OCI-LY1 (cell line): ENCODE results near the gene FCN1.

Experiments used
- H2AFZ ChIP-seq: fragments of 200-600 bp; sonication (generic), shearing (Covaris generic); 2 replicates; pipeline ENCODE4 v1.6.0; 2014; ENCODE audit warnings: antibody characterized with exemption, mild to moderate bottlenecking, low read length
- H3F3A ChIP-seq: fragments of 200-600 bp; sonication (generic), shearing (Covaris generic); 2 replicates; pipeline ENCODE4 v1.6.0; 2014; ENCODE audit warnings: mild to moderate bottlenecking, antibody characterized with exemption, low read length, moderate library complexity; ENCODE audit not compliant: insufficient read depth
- H3K27ac ChIP-seq: fragments of 200-600 bp; sonication (generic); 2 replicates; pipeline ENCODE4 v1.5.1; 2014; ENCODE audit warnings: low read length, mixed run types, mild to moderate bottlenecking, low read depth; ENCODE audit not compliant: poor library complexity, severe bottlenecking
- H3K27me3 ChIP-seq: fragments of 200-600 bp; sonication (generic); 2 replicates; pipeline ENCODE4 v1.6.0; 2014; ENCODE audit warnings: antibody characterized with exemption, mild to moderate bottlenecking, low read length, moderate library complexity; ENCODE audit not compliant: insufficient read depth
- H3K36me3 ChIP-seq: fragments of 200-600 bp; sonication (generic); 2 replicates; pipeline ENCODE4 v1.6.1; 2014; ENCODE audit warnings: mild to moderate bottlenecking, antibody characterized with exemption, low read length, moderate library complexity, mixed read lengths; ENCODE audit not compliant: insufficient read depth
- H3K4me1 ChIP-seq: fragments of 200-600 bp; sonication (generic); 2 replicates; pipeline ENCODE4 v1.5.1; 2014; ENCODE audit warnings: mild to moderate bottlenecking, low read length, moderate library complexity; ENCODE audit not compliant: insufficient read depth, severe bottlenecking
- H3K4me2 ChIP-seq: fragments of 200-600 bp; sonication (generic), shearing (Covaris generic); 2 replicates; pipeline ENCODE4 v1.6.1; 2014; ENCODE audit warnings: low read length
- H3K4me3 ChIP-seq: fragments of 200-600 bp; sonication (generic); 2 replicates; pipeline ENCODE4 v1.5.1; 2014; ENCODE audit warnings: low read length, low read depth, mild to moderate bottlenecking, mixed read lengths; ENCODE audit not compliant: poor library complexity, severe bottlenecking
- H3K79me2 ChIP-seq: fragments of 200-600 bp; shearing (Covaris generic); 2 replicates; pipeline ENCODE4 v1.6.1; 2016; ENCODE audit warnings: mixed run types, low read length, mixed read lengths; ENCODE audit not compliant: insufficient read depth
- H3K9ac ChIP-seq: fragments of 200-600 bp; sonication (generic), shearing (Covaris generic); 2 replicates; pipeline ENCODE4 v1.6.1; 2014; ENCODE audit warnings: mild to moderate bottlenecking, low read length, mixed read lengths
- H3K9me2 ChIP-seq: fragments of 200-600 bp; sonication (generic), shearing (Covaris generic); 2 replicates; pipeline ENCODE4 v1.6.1; 2014; ENCODE audit warnings: low read depth, mild to moderate bottlenecking, low read length, mixed read lengths
- H3K9me3 ChIP-seq: fragments of 200-600 bp; shearing (Covaris generic); 2 replicates; pipeline ENCODE4 v1.6.1; 2014; ENCODE audit warnings: low read length, mixed read lengths
- H4K20me1 ChIP-seq: fragments of 200-600 bp; sonication (generic), shearing (Covaris generic); 2 replicates; pipeline ENCODE4 v1.6.0; 2016; ENCODE audit warnings: mild to moderate bottlenecking, low read length; ENCODE audit not compliant: insufficient read depth
- EZH2 ChIP-seq: fragments of 200-600 bp; sonication (generic), shearing (Covaris generic); IDR thresholded peaks from 2 replicates; pipeline ENCODE4 v1.8.0; 2017; ENCODE audit warnings: borderline replicate concordance, mixed run types, mild to moderate bottlenecking, antibody characterized with exemption, low read length, moderate library complexity, mixed read lengths
- TF ChIP-seq, protein P1 (sequence below): fragments of 200-600 bp; sonication (generic), shearing (Covaris generic); IDR thresholded peaks from 2 replicates; pipeline ENCODE4 v1.5.1; 2017; ENCODE audit warnings: mild to moderate bottlenecking, antibody characterized with exemption, low read length, moderate library complexity, mixed read lengths

The FCN1 gene

DNA sequence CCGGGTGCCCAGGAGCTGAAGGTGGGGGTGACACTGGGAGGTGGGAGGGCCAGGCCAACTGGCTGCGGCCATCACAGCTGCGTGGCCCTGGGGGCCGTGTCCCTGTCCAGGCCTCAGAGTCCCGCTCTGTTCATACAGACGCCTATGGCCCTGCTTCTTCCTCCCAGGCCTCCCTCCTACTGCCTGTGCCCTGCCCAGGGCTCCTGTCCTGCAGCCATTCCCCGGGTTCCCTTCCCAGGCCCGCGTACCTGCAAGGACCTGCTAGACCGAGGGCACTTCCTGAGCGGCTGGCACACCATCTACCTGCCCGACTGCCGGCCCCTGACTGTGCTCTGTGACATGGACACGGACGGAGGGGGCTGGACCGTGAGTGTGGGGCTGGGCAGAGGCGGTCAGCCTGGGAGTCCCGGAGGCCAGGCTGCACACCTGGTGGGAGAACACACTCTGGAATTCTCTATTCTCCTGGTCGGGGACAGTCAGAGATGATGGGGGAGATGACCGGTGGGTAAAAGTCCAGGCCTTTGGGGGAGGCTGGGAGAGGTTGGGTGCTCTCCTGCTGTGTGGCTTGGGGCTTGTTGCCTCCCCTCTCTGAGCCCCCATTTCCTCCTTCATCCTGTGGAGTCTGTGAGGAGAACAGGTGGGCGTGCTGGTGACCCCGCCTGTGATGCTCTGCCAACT, 32.6 kb downstream of the FCN1 start:
- H3K4me1 ChIP-seq: peaks cover 18% of the 10 kb centered on the region
- H3K9me2 ChIP-seq: no peaks in the 10 kb centered on the region
- H3K36me3 ChIP-seq: no peaks in the 10 kb centered on the region
- no peak overlapping the region for H3K27ac ChIP-seq
- no peak overlapping the region for H3K9ac ChIP-seq
- H3K4me3 ChIP-seq: no peak overlapping the region
- H3K4me2 ChIP-seq: no peak overlapping the region
- no peaks in the 10 kb centered on the region for H4K20me1 ChIP-seq
- no peaks in the 10 kb centered on the region for H3F3A ChIP-seq
- no peak for TF ChIP-seq EZH2
- TF ChIP-seq, protein P1, sequence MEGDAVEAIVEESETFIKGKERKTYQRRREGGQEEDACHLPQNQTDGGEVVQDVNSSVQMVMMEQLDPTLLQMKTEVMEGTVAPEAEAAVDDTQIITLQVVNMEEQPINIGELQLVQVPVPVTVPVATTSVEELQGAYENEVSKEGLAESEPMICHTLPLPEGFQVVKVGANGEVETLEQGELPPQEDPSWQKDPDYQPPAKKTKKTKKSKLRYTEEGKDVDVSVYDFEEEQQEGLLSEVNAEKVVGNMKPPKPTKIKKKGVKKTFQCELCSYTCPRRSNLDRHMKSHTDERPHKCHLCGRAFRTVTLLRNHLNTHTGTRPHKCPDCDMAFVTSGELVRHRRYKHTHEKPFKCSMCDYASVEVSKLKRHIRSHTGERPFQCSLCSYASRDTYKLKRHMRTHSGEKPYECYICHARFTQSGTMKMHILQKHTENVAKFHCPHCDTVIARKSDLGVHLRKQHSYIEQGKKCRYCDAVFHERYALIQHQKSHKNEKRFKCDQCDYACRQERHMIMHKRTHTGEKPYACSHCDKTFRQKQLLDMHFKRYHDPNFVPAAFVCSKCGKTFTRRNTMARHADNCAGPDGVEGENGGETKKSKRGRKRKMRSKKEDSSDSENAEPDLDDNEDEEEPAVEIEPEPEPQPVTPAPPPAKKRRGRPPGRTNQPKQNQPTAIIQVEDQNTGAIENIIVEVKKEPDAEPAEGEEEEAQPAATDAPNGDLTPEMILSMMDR: no peak
- no peak overlapping the region for H2AFZ ChIP-seq
- H3K27me3 ChIP-seq: peaks cover 14% of the 10 kb centered on the region
- H3K9me3 ChIP-seq: no peaks in the 10 kb centered on the region
- no peaks in the 10 kb centered on the region for H3K79me2 ChIP-seq

GRCh38 chr9:134884492-134884891, 33.2 kb downstream of the FCN1 start:
- Histone ChIP-seq H3K36me3 (no peaks in the 10 kb centered on the region), H3K9me2 (no peaks in the 10 kb centered on the region), H3K27me3 (peaks cover 14% of the 10 kb centered on the region), H4K20me1 (no peaks in the 10 kb centered on the region), H3F3A (no peaks in the 10 kb centered on the region), H3K79me2 (no peaks in the 10 kb centered on the region), H3K4me2 (no peak overlapping the region), H3K9me3 (no peaks in the 10 kb centered on the region), H3K9ac (no peak overlapping the region), H3K4me1 (peaks cover 12% of the 10 kb centered on the region), H3K27ac (no peak overlapping the region), H2AFZ (no peak overlapping the region), H3K4me3 (no peak overlapping the region)
- TF ChIP-seq, protein P1: no peak
- TF ChIP-seq EZH2: no peak

DNA sequence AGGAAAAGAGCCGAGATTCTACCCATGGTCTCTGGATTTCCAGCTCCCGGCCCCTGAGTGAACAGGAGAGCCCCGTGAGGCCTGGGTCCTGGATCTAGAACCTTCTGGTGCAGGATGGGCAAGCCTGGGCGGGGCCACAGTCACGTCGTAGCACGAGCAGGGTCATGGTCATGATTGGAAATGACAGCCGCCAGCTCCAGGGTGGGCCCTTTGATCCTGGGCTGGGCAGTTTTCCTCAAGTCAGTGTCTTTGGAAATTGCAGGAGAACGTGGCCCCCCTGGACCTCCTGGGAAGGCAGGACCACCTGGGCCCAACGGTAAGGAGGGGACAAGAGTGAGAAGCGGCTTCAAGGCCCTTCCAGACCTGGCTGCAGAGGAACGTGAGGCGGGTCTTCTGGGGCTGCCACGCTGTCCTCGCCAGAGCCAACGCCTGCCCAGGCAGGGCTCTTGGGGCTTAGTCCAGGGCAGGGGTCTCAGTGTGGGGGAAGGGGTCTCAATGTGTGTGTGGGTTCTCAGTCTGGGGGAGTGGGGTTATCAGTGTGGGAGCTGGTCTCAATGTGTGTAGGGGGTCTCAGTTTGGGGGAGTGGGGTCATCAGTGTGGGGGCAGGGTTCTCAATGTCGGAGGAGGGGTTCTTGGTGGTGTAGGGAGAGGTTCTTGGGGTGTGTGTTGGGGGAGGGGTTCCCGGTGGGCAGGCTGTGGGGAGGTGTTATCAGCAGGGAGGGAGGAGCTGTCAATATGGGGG, 34.5 kb downstream of the FCN1 start:
- H4K20me1 ChIP-seq: no peaks in the 10 kb centered on the region
- H3K4me1 ChIP-seq: no peaks in the 10 kb centered on the region
- H3K36me3 ChIP-seq: no peaks in the 10 kb centered on the region; the same call in 1 of the 2 replicates
- H3K4me2 ChIP-seq: no peak overlapping the region
- no peak overlapping the region for H2AFZ ChIP-seq
- H3F3A ChIP-seq: no peaks in the 10 kb centered on the region
- H3K9ac ChIP-seq: no peak overlapping the region
- no peaks in the 10 kb centered on the region for H3K9me3 ChIP-seq
- no peak overlapping the region for H3K4me3 ChIP-seq
- TF ChIP-seq EZH2: no peak
- no peaks in the 10 kb centered on the region for H3K9me2 ChIP-seq
- peaks cover 15% of the 10 kb centered on the region for H3K27me3 ChIP-seq
- no peak overlapping the region for H3K27ac ChIP-seq
- H3K79me2 ChIP-seq: no peaks in the 10 kb centered on the region
